ENCODE data around the gene CEP97.
A peak's percentile ranks its signal among the peaks of the same experiment; 100 is the strongest.
"Not testable (repeated sequence)": the region's sequence is repeated elsewhere in the genome, so short reads cannot be mapped to it uniquely, and the experiment has no call there.

CEP97 gene

DNA sequence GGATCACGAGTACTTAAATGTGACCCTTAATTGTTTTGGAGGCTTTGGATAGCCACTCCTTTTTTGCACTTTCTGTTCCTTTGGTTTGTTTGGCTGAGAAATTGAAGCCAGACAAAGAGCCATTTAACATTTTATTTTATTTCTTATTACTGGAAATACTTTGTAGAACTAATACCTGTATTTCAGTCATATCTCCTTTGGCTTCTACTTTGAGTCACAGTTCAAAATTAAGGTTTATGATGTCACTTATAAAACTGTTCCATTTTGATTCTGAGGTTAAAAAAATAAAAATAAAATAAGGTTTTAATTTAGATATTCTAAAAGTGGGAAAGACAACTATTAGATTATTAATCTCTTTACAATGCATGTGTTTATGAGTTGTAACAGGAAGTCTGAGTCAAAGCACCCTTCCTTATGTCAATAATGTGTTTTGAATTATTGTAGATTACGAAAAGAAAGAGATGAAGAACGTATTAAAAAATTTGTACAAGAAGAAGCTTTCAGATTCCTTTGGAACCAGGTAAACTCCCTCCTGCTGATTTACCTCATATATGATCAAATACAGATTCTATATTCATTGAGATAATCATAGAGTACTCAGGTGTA lies 37.7 kb downstream of the CEP97 start:
- no peak for DNase-seq (ENCODE audit: low read depth)

DNA sequence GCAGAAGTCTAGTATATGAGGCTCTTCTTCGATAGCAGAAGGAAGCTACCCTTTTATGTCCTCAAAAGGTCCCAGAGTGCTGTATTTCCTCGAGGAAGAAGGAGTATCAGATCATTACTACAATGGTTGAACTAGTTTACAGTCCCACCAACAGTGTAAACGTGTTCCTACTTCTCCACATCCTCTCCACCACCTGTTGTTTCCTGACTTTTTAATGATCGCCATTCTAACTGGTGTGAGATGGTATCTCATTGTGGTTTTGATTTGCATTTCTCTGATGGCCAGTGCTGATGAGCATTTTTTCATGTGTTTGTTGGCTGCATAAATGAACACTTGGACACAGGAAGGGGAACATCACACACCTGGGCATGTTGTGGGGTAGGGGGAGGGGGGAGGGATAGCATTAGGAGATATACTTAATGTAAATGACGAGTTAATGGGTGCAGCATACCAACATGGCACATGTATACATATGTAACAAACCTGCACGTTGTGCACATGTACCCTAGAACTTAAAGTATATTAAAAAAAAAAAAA lies 53.4 kb downstream of the CEP97 start:
- not testable (repeated sequence) for DNase-seq (ENCODE audit: low read depth)

DNA sequence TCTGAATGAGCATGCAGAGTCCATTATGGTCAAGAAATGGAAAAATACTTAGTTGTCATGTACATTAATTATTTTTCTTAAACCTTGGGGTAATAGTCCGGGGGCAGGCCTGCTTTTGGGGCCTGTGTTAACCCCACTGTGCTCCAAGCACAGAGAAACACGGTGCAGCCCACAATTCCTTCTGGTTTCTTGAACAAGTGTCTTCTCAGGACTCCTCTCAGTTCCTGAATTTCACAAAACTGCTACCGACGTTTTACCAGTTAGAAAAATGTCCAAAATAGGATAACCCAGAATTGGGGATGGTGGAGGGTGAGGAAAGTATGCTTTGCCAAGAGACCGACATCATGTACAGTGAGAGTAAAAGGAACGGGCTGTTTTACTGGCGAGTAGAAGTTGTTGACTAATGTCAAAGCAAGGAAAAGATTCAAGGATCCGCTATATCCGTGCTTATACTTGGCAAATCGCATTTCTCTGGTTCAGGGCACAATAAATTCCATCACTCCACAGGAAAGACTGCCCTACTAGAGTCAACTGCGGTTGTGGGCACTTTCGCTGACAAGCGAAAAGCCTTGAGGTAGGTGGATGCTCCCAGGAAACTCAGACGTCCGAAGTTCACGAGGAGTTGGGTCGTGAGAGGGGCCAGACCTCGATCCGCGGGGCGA lies 54.1 kb downstream of the CEP97 start:
- no peak for DNase-seq (ENCODE audit: low read depth)

DNA sequence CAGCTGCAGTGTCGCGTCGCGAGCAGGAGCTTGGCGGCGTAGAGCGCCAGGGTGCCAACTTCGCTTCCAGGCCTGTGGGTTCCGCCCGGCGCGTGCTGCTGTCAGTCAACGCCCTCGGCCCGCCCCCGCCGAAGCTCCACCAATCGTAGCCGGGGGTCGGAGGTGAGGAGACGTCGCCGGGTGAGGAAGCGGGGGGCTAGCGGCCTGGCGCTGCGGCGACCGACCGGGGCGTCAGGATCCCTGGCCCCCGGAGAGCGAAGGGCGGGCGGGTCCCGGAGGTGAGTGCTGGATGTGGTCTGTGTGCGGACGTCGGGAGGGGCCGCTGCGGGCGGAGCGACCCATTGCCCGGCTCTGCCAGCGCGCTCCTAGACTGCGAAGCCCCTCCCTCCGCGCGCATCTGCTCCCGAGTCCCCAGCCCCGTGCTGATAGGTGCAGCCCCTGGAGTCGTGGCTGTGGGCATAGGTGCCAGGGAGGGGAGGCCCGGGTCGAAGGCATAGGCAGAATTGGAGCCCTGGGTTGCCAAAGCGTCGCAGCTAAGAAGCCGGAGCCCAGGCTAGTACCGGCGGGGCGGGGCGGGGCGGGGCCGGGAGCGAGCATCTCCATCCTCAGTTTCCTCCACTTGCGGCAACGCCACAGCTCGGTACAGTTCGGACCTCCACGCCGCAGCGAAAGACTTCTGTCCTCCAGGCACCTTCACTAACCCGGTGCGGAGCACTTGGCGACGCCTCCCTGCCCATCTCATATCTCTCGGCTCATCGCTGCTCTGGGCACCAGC lies 54.8 kb downstream of the CEP97 start, which contains the start of gene NXPE3:
NXPE3 (plus strand) TSS at position 165 of the 775 bp plus-strand sequence. CDS start 6,386 bp downstream, outside the sequence.
- peak; percentile 82 for DNase-seq (ENCODE audit: low read depth)

DNA sequence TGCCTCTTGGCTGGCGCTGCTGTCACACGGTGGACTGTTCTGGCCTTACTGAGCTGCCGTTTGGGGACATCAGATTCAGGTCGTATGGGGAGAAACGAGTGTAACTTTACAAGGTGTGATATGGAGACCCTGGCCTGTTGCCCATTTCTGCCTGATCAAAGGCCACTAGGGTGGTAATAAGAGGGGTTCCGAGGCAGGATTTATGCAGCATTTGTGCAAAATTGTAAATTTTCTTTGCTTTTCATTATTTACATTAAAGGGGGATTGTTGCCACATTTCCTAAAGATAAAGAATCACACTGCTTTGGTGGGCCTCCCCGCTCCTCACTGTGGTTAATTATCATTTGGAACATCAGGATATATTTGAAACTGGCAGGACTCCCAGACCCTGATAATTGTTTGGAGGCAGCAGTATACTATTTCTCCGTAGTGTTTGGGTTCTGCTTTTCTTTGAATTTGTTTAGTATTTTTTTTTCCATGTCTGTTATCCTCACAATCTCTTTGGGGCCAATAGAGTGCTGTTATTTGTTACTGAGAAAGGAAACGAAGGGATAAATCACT lies 55.5 kb downstream of the CEP97 start:
- DNase-seq (ENCODE audit: low read depth): no peak

DNA sequence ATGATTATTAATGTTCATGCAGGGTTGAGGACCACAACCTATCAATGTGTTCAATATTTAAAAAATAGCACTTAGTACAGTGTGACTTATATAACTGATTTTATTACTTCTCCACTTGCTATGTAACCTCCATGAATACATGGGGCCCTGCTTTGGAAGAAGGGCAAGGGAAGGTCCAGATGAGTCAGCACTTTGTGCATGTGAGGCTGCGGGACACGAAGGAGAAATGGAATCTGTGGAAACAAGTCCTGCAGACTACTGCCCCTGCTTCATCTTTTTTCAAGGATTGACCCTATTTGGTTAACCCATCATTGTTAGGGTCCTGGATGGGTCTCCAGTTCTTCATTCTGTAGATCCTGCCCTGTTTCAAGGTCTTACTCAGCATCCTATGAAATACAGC lies 56.2 kb downstream of the CEP97 start:
- peak; percentile 77 for DNase-seq (ENCODE audit: low read depth)

DNA sequence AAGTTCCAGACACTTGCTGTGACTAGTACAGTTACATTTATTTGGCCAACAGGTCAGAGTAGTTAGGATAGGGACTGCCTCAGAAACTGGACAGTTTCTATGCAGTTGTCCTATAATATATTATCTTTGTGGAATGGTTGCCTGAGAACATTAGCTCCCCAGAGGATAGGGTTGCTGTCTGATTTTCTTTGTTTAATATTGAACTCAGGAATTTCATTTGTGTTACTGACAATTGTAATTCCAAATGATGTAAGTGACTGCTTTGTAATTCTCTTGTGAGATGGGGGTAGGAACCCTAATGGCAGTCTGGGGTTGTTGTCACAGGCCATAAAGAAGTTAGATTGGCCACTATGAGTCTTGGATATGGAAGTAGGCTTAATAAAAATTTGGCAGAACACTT lies 56.8 kb downstream of the CEP97 start:
- peak; percentile 9 for DNase-seq (ENCODE audit: low read depth)

DNA sequence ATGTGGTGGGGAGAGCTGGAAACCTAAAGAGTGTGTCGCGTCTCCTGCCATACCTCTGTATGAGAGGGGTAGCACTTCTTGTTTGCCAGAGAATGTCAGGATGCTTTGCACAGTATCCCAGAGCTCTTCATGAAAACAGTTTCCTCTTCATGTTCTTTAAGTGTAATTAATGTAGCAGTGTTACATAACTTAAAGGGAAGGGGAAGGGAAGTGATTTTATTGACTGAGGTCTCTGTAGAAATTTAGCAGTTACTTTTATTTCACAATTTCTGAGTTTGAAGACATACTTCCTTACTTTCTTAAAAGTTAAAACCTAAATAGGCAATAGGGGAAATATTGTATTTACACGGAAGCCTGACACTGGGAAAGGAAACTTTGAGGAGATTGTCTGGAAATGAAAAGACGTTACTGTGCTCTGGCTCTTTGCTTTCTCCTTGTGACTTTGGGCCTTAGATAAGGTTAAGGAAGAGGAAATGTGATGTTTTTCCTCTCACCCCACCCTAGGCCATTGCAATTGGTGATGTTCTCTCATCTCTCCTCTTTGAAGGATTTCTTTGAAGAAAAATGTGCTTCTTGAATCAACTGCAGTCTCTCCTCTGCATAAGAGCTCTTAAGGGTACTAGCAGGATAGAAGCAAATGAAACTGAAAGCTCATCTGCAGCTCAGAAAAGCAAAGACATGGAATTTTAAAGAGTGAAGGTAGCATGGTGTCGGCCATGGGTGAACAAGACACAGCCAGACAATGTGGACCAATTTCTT lies 60.6 kb downstream of the CEP97 start:
- no peak for DNase-seq (ENCODE audit: low read depth)

DNA sequence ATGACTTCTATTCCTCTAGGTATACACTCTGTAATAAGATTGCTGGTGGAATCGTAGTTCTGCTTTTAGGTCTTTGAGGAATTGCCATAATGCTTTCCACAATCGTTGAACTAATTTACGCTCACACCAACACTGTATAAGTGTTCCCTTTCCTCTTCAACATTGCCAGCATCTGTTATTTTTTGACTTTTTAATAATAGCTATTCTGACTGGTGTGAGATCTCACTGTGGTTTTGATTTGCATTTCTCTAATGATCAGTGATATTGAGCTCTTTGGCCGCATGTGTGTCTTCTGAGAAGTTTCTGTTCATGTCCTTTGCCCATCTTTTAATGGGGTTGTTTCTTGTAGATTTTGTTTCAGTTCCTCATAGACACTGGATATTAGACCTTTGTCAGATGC lies 67.4 kb downstream of the CEP97 start:
- no peak for DNase-seq (ENCODE audit: low read depth)

DNA sequence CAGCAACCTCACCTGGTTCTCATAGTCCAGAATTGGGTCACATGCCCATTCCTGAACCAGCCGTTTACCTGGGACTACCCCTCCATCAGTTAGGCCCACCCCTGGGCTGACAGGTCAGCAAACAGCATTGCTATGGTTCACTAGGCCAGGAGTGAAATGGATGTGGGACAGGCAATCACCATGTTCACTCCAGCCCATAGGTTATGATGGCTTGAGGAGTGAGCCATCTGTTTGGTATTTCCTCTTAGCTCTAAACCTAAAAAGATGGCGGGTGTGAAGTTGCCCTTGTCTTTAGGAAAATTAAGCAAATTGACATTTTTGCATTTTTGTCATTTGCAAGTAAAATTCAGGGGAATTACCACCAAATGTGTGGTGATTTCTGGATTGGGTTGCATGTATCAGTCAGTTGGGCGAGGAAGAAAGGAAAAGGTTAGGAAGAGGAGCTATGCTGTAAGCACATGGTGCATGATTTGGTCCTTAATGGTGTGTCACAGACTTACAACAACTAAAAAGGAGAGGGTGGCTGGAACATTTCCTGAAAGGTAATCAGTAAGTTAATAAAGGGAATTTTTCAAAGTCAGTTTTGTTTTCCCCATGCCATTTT lies 71.8 kb downstream of the CEP97 start:
- no peak for DNase-seq (ENCODE audit: low read depth)

DNA sequence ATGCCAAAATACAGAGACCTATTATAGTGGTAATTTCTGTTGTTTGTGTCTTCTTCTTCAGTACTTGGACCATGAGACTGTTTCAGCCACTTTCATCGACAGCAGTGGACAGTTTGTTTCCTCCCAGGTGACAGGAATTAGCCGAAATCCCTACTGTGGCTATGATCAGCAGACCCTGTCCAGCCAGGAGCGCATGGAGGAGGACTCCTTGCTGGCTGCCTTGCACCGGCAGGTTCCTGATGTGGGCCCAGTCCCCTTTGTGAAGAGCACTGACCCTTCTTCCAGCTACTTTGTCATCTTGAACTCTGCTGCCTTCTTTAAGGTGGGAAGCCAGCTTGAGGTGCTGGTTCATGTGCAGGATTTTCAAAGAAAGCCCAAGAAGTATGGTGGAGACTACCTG lies 76.8 kb downstream of the CEP97 start:
- DNase-seq (ENCODE audit: low read depth): no peak

DNA sequence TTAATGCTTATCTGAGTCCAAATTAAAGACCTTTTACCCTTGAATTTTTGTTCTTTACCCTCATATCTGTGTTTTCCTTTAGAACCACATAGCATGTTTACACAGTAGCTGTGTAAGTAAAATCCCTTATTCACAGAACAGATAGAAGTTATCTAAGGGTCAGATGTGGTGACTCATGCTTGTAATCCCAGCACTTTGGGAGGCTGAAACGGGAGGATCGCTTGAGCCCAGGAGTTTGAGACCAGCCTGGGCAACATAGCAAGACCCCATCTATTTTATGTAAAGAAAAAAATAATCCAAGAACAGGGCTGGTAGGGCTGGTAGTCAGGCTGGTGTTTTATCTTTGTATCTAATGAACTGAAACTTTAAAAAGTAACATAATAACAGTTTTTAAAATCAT lies 77.8 kb downstream of the CEP97 start:
- DNase-seq (ENCODE audit: low read depth): no peak

DNA sequence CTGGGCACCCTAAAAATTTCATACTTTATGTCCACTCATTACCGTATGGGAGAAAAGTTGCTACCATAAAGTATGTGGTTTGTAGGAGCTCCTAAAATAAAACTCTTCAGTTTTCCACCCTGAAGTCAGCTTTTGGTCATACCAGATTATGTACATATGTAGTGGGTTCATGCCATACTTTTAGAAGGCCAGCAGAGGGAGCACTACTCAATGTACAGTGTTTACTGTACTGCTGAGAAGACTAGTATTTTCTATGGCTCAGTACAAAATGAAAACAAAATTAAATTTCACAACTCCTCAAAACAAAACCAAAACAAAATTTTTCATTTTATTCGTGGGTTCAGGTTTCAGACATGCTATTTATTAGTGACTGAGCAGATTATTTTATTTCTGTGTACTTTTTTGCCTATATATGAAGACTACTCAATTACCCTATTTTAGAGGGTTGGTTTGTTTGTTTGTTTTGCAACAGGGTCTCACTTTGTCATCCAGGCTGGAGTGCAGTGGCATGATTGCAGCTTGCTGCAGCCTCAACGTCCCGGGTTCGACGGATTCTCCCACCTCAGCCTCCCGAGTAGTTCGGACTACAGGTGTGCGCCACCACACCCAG lies 78.9 kb downstream of the CEP97 start:
- peak; percentile 74 for DNase-seq (ENCODE audit: low read depth)

DNA sequence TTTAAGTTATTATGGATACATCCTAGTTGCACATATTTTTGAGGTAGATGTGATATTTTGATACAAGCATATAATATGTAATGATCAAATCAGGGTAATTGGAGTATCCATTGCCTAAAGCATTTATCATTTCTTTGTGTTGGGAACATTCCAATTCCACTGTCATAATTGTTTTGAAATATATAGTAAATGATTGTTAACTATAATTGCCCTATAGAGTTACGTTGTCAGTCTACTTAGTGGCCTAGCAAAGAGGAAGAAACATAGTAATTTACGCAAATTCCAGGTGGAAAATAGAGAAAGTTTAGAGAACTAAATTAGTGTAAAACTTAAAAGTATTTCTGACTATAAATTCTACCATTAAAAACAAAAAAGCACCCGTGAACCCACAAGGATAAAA lies 79.5 kb downstream of the CEP97 start:
- no peak for DNase-seq (ENCODE audit: low read depth)

DNA sequence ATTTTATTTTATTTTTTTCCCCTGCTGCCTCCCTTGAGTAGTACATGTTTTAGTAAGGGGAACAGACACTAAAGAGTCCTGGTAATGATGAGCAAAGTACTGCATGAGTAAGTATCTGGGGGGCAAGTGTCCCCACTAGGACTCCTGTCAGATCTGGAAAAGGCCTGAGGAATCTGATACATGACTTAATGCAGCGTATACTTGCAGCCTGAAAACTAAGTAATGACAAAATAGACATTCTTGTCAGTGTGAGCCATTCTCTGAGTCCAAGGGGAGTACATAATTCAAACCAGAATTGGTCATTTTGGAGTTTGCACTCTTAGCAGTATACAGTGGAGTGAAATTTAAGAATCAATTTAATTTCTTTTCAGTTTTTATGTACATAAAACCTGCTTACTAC lies 82.1 kb downstream of the CEP97 start:
- DNase-seq (ENCODE audit: low read depth): peak; percentile 14

DNA sequence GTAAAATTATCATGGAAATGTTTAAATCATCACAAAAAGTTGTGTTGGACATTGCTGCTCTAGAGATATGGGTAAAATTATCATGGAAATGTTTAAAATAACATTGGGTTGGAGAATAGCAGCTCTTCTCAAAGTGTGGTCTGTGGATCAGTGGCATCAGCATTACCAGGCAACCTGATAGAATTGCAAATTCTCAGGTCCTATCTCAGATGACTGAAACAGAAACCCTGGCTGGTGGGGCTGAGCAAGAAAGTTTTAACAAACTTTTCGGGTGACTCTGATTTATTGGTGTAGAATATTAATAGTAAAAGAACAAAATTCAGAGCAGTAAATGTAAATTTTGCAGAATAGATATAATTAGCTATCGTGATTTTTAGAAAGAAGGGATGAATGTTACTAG lies 83.5 kb downstream of the CEP97 start:
- no peak for DNase-seq (ENCODE audit: low read depth)

DNA sequence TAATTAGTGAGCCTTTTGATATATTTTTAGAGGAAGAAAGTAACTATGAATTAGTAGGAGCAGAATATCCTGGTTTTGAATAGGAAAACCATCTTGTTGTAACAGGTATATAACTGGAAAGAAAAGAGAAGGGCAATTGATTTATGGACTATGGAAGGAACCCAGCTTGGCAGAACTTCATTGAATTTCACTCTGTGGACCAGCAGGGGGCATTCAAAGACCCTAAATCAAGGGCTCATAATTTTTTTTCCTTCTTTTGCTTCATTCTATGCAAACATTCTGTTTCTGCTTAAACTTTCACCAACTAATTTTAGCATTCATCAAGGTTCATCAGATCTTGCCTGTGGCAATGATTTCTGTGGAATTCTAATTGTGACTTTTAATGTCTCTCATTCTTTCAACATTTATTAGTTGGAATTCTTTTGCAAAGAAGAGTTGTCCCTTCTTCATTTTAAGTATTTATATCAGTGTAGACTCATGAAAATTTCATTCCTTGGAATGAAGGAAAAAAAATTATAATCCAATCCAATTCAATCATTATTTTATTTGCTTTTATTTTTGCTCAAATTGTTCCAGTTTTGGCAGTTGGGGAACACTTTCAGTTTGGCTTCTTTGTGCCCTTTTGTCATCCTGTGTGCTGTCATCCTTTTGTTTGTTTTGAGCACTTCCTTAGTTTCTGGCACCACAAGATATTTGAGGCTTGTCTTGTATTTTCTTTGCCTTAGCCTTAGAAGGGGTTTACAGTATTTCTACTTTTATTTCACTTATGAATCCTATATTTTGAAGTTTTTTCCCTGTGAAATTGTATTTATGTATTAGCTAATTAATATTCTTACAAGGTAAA lies 85.0 kb downstream of the CEP97 start:
- peak; percentile 36 for DNase-seq (ENCODE audit: low read depth)

DNA sequence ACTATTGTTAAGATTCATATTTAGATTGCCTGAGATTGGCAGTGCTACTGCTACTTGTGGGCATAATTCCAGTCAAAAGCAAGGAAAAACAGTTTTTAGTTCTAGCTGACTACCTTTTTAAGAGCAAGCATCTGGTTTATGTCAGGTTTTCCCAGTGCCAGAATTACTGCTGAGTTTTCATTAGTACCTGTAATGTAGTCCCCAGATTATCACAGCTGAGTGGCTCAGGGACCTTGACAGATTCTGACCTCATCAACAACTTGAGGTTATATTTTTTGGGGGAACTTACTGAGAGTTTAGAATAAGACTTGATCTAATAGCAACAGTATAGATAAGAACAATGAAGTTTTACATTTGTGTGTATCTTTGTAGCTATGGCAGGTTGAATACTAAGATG lies 85.6 kb downstream of the CEP97 start:
- no peak for DNase-seq (ENCODE audit: low read depth)

DNA sequence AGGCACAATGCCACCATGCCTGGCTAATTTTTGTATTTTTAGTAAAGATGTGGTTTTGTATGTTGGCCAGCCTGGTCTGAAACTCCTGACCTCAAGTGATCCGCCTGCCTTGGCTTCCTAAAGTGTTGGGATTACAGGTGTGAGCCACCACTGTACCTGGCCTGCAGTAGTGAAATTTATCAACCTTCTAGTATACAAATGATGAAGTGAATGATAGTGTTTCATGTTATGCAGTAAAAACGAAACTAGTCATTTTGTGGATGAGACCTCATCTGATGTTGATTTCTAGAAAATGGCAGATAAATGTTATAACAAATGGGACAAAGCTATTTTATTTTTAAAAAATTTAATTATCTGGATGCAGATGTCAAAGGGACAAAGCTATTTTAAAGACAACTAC lies 87.5 kb downstream of the CEP97 start:
- no peak for DNase-seq (ENCODE audit: low read depth)

DNA sequence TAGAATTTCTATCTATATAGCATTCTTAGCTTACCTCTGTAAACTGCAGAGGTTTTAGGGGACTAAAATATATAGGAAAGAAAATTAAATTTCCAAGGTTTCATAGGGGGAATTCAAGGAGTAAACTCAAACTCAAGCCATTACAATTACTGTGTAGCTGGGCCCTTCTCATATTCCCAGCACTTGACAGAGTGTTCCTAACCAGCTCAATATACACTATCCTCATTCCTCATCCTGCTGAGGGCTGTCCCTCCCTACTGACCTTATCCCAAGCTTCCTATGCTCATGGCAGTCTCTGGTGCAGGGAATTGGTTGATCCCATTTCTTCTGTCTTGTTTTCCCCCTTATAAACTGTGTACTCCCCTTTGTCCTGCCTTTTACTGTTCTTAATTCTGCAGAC lies 88.5 kb downstream of the CEP97 start:
- no peak for DNase-seq (ENCODE audit: low read depth)

Data from fibroblast of gingiva (primary cell).